Neural cell (in vitro differentiated cells): ENCODE data around the gene ZNF444. TPM values are rescaled to one million over a fixed set of nuclear protein-coding genes. Genes with fewer than 3 reads are reported as not detected.
"Not testable (repeated sequence)": the region's sequence is repeated elsewhere in the genome, so short reads cannot be mapped to it uniquely, and the experiment has no call there.

Experiments
- H2AFZ ChIP-seq: fragments of 200-600, 300-800 bp; sonication (generic), shearing (Covaris generic); 2 replicates; pipeline ENCODE4 v1.6.0; 2014; ENCODE audit warnings: low read depth, mild to moderate bottlenecking, antibody characterized with exemption, low read length, moderate library complexity
- H3F3A ChIP-seq: fragments of 200-600 bp; shearing (Covaris generic); 2 replicates; pipeline ENCODE4 v1.6.1; 2016; ENCODE audit warnings: mild to moderate bottlenecking, moderate library complexity, mixed read lengths, antibody characterized with exemption, low read length; ENCODE audit not compliant: insufficient read depth, poor library complexity, severe bottlenecking
- H3K27ac ChIP-seq: fragments of 200-600, 300-800 bp; sonication (generic), shearing (Covaris generic); 2 replicates; pipeline ENCODE4 v1.5.1; 2014; ENCODE audit warnings: mild to moderate bottlenecking, low read length, moderate library complexity
- H3K27me3 ChIP-seq: fragments of 300-800, 200-600 bp; sonication (generic), shearing (Covaris generic); 2 replicates; pipeline ENCODE4 v1.6.0; 2014; ENCODE audit warnings: mild to moderate bottlenecking, low read depth, low read length, moderate library complexity; ENCODE audit not compliant: insufficient read depth
- H3K36me3 ChIP-seq: fragments of 300-800, 200-600 bp; sonication (generic), shearing (Covaris generic); 2 replicates; pipeline ENCODE4 v1.5.1; 2014; ENCODE audit warnings: mild to moderate bottlenecking, antibody characterized with exemption, low read length, moderate library complexity; ENCODE audit not compliant: insufficient read depth
- H3K4me2 ChIP-seq: fragments of 300-800, 200-600 bp; sonication (generic), shearing (Covaris generic); 2 replicates; pipeline ENCODE4 v1.6.0; 2014; ENCODE audit warnings: mild to moderate bottlenecking, low read length
- H3K4me3 ChIP-seq: fragments of 300-800, 200-600 bp; sonication (generic), shearing (Covaris generic); 2 replicates; pipeline ENCODE4 v1.5.1; 2014; ENCODE audit warnings: mild to moderate bottlenecking, low read length, moderate library complexity
- H3K79me2 ChIP-seq: fragments of 200-600 bp; shearing (Covaris generic); replicated peaks from 2 replicates; pipeline ENCODE4 v1.6.0; 2014; ENCODE audit warnings: mild to moderate bottlenecking, low read length, moderate library complexity; ENCODE audit not compliant: insufficient read depth
- H3K9ac ChIP-seq: fragments of 300-800, 200-600 bp; sonication (generic), shearing (Covaris generic); 2 replicates; pipeline ENCODE4 v1.6.1; 2016; ENCODE audit warnings: mild to moderate bottlenecking, low read length, mixed read lengths
- H3K9me2 ChIP-seq: fragments of 200-600 bp; shearing (Covaris generic); 2 replicates; pipeline ENCODE4 v1.6.1; 2016; ENCODE audit warnings: mild to moderate bottlenecking, low read length, mixed read lengths; ENCODE audit not compliant: insufficient read depth
- H3K9me3 ChIP-seq: fragments of 200-600, 300-800 bp; sonication (generic), shearing (Covaris generic); 2 replicates; pipeline ENCODE4 v1.6.1; 2016; ENCODE audit warnings: mild to moderate bottlenecking, mixed run types, low read length, moderate library complexity, mixed read lengths
- H4K20me1 ChIP-seq: fragments of 200-600 bp; shearing (Covaris generic); 2 replicates; pipeline ENCODE4 v1.6.1; 2016; ENCODE audit warnings: mild to moderate bottlenecking, mixed run types; ENCODE audit not compliant: insufficient read depth
- CTCF ChIP-seq: fragments of 450-650 bp; IDR thresholded peaks from 2 replicates; pipeline ENCODE4 v1.5.1; 2014; ENCODE audit warnings: antibody characterized with exemption, mild to moderate bottlenecking, moderate library complexity; ENCODE audit not compliant: poor library complexity, severe bottlenecking
- EP300 ChIP-seq: fragments of 450-650 bp; conservative IDR thresholded peaks from 2 replicates; pipeline ENCODE4 v1.6.1; 2014; ENCODE audit warnings: antibody characterized with exemption, mild to moderate bottlenecking, moderate library complexity; ENCODE audit not compliant: poor library complexity, severe bottlenecking
- EZH2 ChIP-seq: fragments of 200-600, 300-800 bp; shearing (Covaris generic), sonication (generic); IDR thresholded peaks from 2 replicates; pipeline ENCODE4 v1.6.1; 2014; ENCODE audit warnings: antibody characterized with exemption, low read length, borderline replicate concordance, mild to moderate bottlenecking; ENCODE audit not compliant: insufficient read depth, poor library complexity, severe bottlenecking
- MXI1 ChIP-seq: fragments of 450-650 bp; conservative IDR thresholded peaks from 2 replicates; pipeline ENCODE4 v1.6.1; 2014; ENCODE audit warnings: antibody characterized with exemption, mild to moderate bottlenecking; ENCODE audit not compliant: poor library complexity, severe bottlenecking
- POLR2AphosphoS5 ChIP-seq: IDR thresholded peaks from 2 replicates; pipeline ENCODE4 v1.6.1; 2012
- RAD21 ChIP-seq: fragments of 450-650 bp; conservative IDR thresholded peaks from 2 replicates; pipeline ENCODE4 v1.6.1; 2014; ENCODE audit warnings: antibody characterized with exemption, mild to moderate bottlenecking, moderate library complexity
- SMC3 ChIP-seq: fragments of 450-650 bp; conservative IDR thresholded peaks from 2 replicates; pipeline ENCODE4 v1.6.1; 2014; ENCODE audit warnings: antibody characterized with exemption, mild to moderate bottlenecking, moderate library complexity; ENCODE audit not compliant: poor library complexity
- TAF1 ChIP-seq: IDR thresholded peaks from 2 replicates; pipeline ENCODE4 v1.6.1; 2012; ENCODE audit warnings: low read depth
- polyA plus RNA-seq: library from polyadenylated mRNA; depleted of rRNA; stranded (reverse); fragments of >200 nt; gene quantifications from 2 replicates; pipeline ENCODE4 v1.2.3, GENCODE V29; 2014
- small RNA-seq, 3 experiments: library from RNA; depleted of rRNA; stranded (forward); fragments of <200 nt; gene quantifications; one replicate each; pipeline ENCODE3, GENCODE V24; 2012
- TF ChIP-seq, protein P1 (sequence below): IDR thresholded peaks from 2 replicates; pipeline ENCODE4 v1.6.1; 2012; ENCODE audit warnings: borderline replicate concordance

ZNF444 gene
- polyA plus RNA-seq, 1 donor from 2014 or later: 45.6 TPM

- TF ChIP-seq POLR2AphosphoS5 (no peak), TAF1 (no peak), EZH2 (no peak), EP300 (no peak), SMC3 (no peak), RAD21 (no peak), CTCF (no peak), MXI1 (no peak)
- TF ChIP-seq, protein P1, sequence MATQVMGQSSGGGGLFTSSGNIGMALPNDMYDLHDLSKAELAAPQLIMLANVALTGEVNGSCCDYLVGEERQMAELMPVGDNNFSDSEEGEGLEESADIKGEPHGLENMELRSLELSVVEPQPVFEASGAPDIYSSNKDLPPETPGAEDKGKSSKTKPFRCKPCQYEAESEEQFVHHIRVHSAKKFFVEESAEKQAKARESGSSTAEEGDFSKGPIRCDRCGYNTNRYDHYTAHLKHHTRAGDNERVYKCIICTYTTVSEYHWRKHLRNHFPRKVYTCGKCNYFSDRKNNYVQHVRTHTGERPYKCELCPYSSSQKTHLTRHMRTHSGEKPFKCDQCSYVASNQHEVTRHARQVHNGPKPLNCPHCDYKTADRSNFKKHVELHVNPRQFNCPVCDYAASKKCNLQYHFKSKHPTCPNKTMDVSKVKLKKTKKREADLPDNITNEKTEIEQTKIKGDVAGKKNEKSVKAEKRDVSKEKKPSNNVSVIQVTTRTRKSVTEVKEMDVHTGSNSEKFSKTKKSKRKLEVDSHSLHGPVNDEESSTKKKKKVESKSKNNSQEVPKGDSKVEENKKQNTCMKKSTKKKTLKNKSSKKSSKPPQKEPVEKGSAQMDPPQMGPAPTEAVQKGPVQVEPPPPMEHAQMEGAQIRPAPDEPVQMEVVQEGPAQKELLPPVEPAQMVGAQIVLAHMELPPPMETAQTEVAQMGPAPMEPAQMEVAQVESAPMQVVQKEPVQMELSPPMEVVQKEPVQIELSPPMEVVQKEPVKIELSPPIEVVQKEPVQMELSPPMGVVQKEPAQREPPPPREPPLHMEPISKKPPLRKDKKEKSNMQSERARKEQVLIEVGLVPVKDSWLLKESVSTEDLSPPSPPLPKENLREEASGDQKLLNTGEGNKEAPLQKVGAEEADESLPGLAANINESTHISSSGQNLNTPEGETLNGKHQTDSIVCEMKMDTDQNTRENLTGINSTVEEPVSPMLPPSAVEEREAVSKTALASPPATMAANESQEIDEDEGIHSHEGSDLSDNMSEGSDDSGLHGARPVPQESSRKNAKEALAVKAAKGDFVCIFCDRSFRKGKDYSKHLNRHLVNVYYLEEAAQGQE: no peak
- no peak overlapping the region for H3K4me2 ChIP-seq
- no peaks in the 10 kb centered on the region for H3F3A ChIP-seq
- H3K9ac ChIP-seq: no peak overlapping the region
- H3K4me3 ChIP-seq: no peak overlapping the region
- no peaks in the 10 kb centered on the region for H3K36me3 ChIP-seq
- H4K20me1 ChIP-seq: no peaks in the 10 kb centered on the region
- no peaks in the 10 kb centered on the region for H3K9me2 ChIP-seq
- H2AFZ ChIP-seq: no peak overlapping the region
- H3K27me3 ChIP-seq: no peaks in the 10 kb centered on the region
- H3K79me2 ChIP-seq: no peaks in the 10 kb centered on the region
- H3K9me3 ChIP-seq: no peaks in the 10 kb centered on the region
- H3K27ac ChIP-seq: no peak overlapping the region
These were observed 68.0 kb downstream of the ZNF444 start for GRCh38 chr19:56209091-56209490.

- not testable (repeated sequence) for H3K27ac ChIP-seq, H3F3A ChIP-seq, H3K9me2 ChIP-seq, H3K4me3 ChIP-seq, H3K9me3 ChIP-seq, H3K4me2 ChIP-seq, H3K9ac ChIP-seq, H3K36me3 ChIP-seq, H3K27me3 ChIP-seq, H2AFZ ChIP-seq, H3K79me2 ChIP-seq, H4K20me1 ChIP-seq
These were observed 68.9 kb downstream of the ZNF444 start for GRCh38 chr19:56210036-56210435.

Small RNA genes lying within 50 kb of the gene (small RNA-seq; reads per million reads assigned to genes)
- gene AC024580.2: 0 reads per million in 3 experiments
- gene RF00019: 0 to 1.2 (median 0) reads per million in 3 experiments

Other genes with a start within 250 kb of the ZNF444 start
- gene NLRP13, start 209.0 kb upstream of the ZNF444 start, polyA plus RNA-seq: not detected in 2 replicates
- gene NLRP8, start 193.5 kb upstream of the ZNF444 start, polyA plus RNA-seq: not detected in 2 replicates
- gene NLRP5, start 154.5 kb upstream of the ZNF444 start, polyA plus RNA-seq: not detected in 2 replicates
- gene ZNF787, start 20.0 kb upstream of the ZNF444 start, polyA plus RNA-seq: 11.4 and 17.8 TPM in 2 replicates
- gene GALP, start 34.7 kb downstream of the ZNF444 start, polyA plus RNA-seq: not detected in 2 replicates
- 0.24 TPM in 1 of 2 replicates, not detected in the other for gene ZSCAN5B, start 56.5 kb downstream of the ZNF444 start, polyA plus RNA-seq
- not detected in 2 replicates for gene ZSCAN5C, start 61.0 kb downstream of the ZNF444 start, polyA plus RNA-seq
- not detected in 2 replicates for gene EDDM13, start 131.5 kb downstream of the ZNF444 start, polyA plus RNA-seq
- 9.2 and 11.8 TPM in 2 replicates for gene ZSCAN5A, start 173.6 kb downstream of the ZNF444 start, polyA plus RNA-seq